RCC 7860 (cell line): Measurements from ENCODE around the gene LRRFIP1.

Source experiments
- DNase-seq: peaks from one replicate; pipeline ENCODE4 v3.0.0-alpha.2; 2015; ENCODE audit warnings: low spot score
- FAIRE-seq: peaks from 2 replicates; lab custom pipeline; 2012; peaks lifted over from hg19 to GRCh38; lab: Jason Lieb, UNC

Gene LRRFIP1

DNA sequence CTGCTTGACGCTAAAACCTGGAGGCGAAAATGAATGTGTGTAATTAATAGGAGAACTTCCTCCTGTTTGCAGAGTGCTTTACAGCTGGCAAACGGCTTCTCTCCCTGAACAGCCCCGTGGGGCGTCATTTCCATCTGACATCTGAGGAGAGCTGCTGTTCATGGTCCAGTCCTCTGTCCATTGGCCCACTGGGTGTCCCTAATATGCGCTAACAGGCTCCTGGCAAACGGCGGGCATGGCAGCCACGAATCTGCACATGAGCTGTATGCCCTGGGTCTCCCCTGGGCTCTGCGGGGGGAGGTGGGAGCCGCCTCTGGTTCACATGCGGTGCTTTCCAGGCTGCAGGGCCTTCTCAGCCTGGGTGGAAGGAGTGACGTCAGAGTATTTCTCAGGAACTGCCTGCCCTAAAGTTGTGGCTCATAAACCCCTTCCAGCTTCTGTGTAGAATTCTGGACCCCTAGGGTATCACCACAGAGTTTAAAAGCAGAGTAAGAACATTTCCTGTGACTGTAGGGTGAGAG, 73.2 kb downstream of the LRRFIP1 start:
- DNase-seq: no peak
- FAIRE-seq: no peak

DNA sequence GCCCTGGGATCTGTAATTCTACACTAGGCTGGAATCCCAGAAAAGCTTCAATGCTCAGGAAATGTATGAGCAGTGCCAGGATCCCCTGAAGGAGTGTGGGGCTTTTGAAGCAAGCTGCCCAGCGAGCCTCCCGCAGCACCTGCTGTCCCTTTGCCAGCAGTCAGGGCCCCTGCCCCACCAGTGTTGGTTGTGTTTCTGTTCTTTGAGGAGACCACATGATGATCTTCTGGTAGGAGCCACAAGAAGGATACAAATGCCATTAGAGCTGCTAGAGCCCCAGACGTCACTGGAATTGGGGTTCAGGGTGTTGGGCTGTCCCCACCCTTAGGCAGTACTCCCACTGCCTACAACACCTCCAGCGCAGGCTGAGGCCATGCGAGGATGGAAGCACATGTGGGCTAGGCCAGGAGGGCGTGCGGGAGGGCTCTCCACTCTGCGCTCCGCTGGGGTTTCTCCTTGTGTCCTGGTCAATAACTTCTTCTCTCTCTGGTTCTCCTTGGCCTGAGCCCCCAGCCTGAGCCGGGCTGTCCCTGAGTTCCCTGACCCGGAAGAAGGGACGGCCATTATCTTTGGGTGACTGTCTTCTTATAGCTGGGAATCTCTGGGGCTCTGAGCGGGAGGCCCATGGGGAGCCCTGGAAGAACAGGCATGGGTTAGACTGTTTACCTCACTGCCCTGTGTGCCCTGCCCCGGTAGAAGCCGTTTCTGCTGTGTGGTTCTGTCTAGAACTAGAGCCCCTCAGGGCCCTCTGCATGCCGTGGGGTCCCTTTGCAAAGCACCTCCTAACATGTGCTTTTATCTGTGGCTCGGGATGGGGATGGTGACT, 73.9 kb downstream of the LRRFIP1 start:
- FAIRE-seq (no peak), DNase-seq (no peak)

DNA sequence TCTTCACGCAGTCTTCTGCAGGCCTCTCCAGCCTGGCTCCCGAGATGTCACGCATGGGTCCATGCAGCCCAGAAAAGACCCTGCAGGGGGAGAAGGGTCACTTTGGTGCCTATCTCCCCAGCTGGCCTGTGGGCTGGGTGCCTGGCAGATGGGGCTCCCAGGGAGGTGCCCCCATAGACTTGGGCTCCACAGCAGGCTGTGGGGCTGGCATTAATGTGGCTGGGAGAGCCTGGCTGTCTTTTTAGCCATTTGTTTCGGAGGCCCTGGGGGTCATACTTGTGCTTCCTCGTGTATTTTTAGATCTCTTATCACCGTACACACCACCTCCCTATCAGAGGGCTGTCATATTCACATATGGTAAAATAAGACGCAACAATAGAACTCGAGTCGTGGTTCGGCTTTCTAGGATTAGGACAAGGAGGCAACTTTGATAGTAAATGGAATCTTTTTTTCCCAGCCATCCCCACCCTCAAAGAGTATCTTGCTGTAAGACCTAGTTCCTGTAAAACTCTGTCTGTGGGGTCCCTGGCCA, 74.5 kb downstream of the LRRFIP1 start:
- FAIRE-seq (no peak), DNase-seq (no peak)

DNA sequence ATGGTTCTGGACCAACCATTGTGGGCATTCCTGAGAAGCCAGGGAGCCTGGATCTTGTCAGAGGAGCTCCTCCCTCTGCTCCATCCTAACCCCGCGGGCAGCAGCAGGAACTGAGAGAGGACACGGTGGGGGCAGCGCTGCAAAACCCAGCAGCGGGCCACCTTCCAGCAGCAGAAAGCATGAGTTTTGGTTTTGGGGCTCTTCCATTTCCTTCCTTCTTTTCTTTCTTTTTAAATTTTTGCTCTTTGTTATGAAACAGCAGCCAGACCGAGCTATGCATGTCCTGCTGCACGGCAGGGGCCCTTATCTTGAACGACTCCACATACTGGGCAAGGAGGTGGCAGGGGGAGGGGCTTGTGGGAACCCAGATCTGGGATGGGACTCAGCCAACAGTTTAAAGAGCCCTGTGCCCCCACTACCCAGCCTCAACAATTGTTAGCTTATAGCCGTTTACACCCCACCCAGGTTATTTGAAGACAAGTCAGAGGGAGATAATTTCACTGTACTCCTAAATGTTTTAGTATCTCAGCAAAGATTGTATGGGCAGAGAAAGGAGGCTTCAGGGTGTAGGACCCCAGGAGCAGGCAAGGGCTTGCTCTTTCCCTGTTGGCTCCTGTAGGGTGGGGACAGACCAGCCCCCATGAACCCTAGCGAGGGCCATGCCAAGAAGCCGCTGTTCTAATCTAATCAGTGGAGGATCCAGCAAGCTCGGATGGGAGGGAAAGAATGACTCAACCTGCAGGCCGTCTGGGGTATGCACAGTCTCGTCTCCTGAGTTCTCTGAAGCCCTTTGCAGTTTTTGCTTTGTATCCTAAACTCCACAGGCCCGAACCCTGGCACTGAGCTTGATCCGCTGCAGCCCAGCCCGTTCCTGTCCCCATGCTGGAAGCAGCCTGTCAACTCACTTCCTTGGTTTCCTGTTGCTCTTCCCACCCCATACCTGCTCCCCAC, 75.3 kb downstream of the LRRFIP1 start:
- DNase-seq (peak; percentile 75), FAIRE-seq (peak; percentile 61)

DNA sequence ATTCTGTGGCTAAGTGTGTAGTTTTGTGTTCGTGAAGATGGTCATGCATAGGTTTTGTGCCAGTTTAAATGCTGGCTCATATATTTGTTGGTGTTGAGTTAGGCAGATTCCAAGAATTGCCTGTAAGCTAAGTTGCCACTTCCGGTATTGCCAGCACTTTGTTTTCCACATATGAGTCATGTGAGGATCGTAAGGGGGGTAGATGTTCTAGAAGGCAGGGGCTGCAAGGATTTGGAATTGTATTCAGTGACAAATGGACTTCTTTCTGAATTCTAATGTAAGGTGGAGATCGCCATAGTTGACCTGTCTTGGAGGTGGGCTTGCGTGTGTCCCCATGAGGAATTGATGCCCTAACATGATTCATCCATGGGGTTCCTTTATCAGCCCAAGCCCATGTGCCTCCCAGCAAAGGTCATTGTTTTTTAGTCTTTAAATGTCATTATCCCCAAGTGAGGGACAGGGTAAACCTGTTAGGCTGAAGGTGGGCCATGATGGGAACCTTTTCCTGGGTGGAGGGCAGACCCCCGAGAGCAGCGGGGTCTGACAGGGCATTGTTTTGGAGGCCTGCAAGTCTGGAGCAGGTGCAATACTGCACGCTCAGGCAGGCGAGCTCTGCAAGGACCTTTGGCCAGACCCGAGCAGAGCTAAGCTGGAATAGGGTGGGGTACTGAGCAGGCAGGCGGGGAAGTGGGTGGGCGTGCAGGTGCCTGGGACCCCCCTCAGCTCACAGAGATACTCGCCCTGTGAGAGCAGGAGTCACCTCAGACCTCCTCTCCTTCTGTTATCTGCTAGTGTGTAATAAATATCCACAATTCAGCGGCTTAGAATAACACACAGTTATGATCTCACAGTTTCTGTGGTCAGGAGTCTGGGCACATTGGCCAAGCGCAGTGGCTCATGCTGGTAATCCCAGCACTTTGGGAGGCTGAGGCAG, 77.4 kb downstream of the LRRFIP1 start:
- FAIRE-seq (peak; percentile 38), DNase-seq (peak; percentile 74)

DNA sequence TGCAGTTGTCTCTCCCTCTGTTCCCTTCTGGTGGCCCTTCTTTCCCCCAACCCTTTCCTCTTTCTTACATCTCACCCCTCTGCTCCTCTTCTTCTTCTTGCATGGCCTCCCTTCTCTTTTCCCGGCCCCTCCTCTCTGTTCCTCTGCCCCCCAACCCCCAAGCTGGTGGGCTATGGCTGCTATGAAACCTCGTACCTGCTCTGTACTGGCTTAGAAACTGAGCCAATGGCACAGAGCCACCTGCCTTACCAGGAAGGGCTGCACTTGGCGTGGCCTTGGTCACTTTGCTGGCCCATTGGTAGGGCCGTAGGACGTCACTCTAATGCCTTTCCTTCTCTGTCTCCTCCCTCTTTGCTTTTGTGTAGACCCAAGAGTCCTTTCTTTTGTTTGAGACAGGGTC, 78.9 kb downstream of the LRRFIP1 start:
- FAIRE-seq (no peak), DNase-seq (no peak)

DNA sequence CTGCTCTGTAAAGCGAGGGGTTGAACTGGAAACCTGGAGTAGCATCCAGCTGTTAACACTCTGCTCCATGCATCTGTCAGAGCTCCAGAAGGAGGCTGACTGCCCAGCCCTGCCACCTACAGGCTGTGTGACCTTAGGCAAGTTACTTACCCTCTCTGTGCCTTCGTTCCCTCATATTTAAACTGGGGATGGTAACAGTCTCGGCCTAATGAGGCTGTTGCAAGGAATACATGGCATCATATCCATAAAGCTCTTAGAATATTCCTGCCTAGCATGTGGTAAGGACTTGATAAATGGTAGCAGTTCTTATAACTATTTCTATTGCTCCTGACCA, 80.6 kb downstream of the LRRFIP1 start:
- FAIRE-seq (no peak), DNase-seq (no peak)

DNA sequence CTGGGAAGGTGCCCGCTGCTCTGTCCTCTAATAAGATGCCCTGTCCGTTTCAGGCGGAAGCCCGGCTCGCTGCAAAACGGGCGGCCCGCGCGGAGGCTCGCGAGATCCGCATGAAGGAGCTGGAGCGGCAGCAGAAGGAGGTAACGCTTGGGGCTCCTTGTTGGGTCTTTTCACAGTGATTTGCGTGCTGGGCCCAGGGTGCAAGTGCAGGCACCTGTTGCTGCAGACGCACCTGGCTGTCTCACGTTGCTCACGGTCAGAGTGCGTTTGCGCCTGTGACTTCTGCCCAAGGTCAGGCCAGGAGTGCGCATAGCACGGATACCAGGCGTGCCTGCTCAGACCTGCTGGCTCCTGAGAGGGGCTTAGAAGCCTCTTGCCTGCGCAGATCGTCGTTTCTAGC, 81.1 kb downstream of the LRRFIP1 start:
- DNase-seq (no peak), FAIRE-seq (no peak)

DNA sequence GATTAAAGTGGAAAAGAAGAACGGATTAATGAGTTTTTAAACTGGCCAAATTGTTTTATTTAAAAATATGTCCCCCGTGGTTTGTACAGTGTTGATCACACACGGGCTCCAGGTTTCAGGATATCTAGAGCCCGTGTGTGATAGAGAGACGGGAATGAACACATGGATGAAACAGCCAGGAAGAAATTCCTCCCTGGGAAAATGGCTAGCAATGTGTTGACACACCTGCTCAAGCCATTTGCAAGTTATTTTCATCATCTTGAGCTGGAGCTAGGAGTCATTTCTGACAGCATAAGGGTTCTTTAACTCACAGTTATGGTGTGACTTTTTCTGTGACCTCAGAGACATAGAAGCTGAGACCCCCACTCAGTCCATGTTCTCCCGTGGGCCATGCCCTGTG, 81.6 kb downstream of the LRRFIP1 start:
- DNase-seq (no peak), FAIRE-seq (no peak)

DNA sequence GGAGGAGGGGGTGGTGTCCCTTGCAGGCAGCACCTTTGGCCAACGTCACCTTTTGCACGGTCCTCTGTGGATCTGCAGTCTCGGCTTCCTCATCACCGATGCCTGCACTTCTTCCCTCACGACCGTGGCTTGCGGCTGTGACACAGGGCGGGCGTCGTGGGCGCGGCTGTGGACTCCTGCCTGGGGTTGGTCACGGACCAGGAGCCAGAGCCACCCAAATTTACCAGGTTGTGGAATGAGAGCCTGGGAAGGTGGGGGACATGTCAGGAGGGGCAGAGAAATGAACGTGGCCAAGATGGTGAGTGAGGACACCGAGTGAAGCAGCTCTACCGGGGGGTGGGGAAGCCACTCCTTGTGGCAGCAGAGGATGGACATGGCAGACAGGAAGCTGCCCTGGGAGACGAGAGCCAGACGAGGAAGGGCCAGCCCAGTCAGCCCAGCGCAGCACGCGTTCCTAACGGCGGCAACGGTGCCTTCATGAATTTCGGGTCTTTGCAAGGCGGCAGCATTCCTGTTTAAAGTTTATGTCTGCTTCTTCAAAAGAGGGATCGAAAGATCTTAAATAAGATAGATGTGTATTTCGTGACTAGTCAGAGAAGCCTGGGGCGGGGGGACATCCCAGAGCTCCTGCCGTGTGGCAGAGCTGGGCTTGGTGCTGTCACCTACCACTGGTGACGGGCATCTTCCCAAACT, 84.2 kb downstream of the LRRFIP1 start:
- DNase-seq: no peak
- no peak for FAIRE-seq

DNA sequence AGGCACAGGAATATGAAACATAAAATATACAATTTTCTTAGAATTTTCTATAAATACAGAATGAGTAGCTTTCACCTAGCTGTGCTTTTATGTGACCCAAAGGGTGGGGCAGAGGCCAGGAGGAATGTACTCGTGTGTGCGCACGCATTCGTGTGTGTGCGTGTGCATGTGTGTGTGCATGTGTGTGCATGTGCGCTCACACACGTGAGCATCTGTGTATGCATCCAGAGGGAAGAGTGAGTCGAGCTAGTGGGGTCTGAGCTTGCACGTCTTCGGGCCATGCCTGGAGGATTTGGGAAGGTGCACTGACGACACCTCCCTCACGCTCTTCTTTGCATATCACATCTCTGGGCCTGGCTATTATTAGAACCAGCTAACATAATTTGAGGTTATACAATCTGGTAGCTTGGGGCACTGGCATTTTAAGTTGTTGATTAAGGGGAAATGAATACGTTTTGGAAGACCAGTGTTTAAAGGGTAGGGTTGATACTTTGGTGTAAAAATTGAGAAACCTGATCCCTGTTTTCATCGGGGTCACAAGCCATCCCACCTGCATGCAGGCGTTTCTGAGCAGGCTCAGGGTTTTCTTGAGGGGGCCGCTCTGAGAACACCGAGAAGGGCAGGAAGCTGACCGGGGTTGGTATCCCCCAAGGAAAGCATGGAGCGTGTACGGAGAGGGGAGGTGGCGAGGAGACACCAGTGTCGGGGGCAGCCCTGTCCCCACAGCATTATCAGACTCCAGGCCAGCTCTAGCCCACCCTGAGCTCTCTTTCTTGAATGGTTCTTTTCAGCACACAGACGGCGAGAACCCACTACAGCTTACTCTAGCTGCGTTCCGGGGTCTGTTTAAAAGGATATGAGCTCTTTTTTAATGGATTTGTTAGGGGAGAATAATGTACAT, 85.3 kb downstream of the LRRFIP1 start:
- DNase-seq (no peak), FAIRE-seq (no peak)

DNA sequence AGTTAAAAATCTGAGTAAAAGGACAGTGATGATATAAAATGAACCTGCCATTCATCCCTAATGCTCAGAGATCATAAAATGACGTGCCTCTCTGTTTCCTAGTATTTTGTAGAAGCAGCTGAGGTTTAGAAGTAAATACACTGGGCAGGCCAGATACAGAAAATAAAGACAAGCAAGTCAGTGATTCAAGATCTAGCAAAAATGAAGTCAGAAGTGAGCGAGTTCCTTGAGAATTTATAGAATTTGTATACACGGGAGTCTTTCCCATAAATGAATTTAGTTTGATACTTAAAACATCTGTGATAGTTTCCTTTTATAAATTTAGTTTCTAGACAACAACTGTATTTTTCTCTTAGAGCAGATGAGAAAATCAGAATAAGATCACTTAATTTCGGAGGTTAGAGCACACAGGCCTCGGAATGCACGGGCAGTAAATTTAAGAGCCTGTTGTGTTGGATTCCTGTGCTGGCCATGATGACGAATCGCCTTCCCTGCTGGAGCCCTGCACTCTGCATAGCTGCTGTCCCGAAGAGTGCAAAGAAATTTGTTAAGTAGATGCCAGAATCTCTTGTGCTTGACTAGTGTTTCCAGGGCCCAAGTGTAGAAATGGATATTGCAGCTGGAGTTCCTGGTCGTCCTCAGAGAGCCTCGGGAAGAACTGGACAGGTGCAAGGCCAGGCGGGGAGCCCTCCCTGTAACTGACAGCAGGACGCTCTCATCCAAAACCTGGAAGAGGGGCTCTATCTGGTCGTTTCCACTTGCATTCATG, 87.5 kb downstream of the LRRFIP1 start:
- FAIRE-seq (no peak), DNase-seq (no peak)

DNA sequence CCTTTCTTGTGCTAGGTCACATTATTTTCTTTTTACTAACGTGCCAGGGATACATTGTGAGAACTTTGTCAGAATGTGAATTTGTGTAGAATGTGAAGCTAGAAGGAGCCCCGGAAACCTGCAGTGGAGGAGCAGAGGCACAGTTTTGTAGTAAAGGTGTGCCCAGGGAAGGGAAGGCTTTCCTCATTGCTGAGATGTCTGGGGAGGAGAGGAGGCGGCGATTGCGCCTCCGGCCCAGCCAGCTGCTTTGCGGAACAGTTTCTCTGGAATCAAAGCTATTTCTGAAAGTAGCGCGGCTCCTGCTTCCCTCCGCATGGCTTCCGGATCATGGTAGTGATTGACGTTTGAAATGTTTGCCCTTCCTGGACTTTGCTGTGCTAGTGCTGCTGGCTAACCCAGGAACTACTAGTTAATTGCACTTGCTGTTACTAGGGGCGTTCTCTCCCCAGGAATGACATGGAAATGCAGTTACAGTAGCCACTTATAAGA, 88.1 kb downstream of the LRRFIP1 start:
- FAIRE-seq (no peak), DNase-seq (no peak)

DNA sequence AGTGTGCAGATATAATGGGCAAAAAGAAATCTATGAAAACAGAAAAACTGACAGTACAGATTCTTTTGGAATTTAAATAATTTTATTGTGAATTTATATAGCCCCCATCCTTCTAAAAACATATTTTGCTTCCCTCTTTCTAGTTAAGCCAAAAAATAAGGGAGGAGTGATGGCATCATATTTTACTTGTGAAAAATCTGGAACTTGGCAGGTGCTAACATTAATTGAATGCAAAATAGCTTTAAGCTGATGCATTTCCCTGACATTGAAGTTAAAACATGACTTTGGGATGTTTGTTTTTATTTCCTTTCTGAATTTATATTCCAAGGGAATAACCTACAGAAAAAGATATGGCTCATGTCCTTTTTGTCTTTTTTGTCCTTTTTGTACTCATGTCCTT, 88.6 kb downstream of the LRRFIP1 start:
- FAIRE-seq (no peak), DNase-seq (no peak)

DNA sequence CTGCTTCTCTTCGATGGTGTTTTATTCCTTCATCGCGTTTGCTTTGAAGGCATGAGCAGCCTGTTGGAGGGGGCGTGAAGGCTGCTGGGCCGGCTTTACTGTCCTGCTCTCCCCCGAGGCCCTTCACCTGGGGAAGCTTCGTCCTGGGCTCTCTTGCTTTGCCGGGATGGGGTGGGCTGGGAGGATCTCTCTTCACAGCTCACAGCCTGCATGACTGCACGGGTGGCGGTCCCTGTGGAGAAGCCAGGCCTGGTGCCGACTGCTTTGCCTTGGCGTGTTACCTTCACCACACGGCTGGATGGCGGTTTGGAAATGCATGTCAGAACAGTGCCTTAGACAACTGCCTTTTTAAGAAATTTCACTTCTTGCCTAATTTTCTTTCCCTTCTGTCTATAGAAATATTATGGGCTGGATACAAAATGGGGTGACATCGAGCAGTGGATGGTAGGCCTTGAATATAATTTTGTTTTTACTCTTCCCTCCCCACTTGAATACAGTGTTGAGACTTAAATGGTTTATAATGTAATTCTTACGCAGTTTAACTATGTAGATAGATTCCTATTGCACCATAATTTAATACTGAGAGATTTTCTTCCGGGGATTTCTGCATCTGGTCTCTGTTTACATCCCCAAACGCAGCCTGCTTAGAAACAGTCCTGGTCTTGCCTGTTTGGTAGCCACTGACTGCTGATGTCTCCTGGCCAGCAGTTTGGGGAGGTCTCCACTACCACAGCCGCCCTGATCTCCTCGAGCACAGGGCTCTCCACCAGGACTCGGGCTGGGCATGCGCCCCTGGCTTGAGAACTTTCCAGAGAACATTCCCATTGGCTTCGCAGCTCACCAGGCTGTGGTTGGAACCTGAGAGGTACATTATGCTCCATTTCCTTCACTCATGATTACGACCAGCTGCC, 90.2 kb downstream of the LRRFIP1 start:
- DNase-seq (no peak), FAIRE-seq (no peak)

DNA sequence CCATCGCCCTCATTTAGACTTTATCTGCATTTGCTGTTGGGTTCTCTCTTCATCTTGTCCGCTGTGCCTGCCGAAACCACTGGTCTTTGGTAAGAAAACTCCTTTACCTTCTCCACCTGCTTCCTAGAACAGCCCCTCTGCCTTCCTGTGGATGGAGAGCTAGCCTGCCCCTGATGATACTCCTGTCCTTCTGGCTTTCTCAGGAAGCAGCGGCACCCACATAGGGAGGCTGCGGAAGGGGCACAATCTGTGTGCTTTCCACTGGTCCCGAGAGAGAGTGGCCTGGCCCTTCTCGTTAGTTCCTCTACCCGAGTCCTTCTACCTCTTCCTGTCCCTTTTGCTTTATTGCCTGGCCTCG, 90.9 kb downstream of the LRRFIP1 start:
- DNase-seq (no peak), FAIRE-seq (no peak)

DNA sequence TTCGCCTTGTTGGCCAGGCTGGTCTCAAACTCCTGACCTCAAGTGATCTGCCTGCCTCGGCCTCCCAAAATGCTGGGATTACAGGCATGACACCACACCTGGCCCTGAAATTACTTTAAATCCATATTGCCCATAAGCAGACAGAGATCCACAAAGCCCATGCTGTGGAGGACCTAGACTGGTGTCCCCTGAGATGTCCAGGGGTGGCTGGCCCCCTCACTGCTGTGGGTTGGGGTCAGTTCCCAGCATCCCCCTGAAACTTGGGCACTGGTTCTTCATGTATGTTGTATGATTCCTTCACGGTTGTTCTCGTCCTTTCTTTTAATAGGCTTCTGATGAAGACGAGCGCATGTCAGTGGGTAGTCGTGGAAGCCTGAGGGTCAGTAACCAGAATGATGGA, 93.1 kb downstream of the LRRFIP1 start:
- FAIRE-seq (no peak), DNase-seq (no peak)
